MV-4-11 (cell line): ENCODE results near the gene AEBP2.

Experiments
- DNase-seq: peaks from one replicate; lab custom pipeline; 2025; lab: John Stamatoyannopoulos, UW

The AEBP2 gene

DNA sequence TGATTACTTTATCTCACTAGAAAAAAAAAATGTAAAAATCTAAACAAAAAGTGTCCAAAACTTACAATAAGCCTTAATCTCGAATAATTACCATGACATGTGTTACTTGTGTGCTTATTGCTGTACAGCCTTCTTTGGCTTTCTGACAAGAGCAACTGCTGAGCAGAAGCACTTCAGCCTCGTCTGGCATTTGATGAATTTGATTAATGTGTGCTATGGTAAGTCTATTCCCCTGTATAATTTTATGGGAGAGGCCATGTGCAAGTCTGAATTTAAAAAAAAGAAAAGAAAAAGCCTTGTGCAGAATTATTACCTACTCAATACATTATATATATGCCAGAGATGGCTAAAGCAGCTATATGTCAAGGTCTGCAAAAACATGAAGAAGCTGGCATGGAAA, 113.9 kb downstream of the AEBP2 start:
- no peak for DNase-seq

DNA sequence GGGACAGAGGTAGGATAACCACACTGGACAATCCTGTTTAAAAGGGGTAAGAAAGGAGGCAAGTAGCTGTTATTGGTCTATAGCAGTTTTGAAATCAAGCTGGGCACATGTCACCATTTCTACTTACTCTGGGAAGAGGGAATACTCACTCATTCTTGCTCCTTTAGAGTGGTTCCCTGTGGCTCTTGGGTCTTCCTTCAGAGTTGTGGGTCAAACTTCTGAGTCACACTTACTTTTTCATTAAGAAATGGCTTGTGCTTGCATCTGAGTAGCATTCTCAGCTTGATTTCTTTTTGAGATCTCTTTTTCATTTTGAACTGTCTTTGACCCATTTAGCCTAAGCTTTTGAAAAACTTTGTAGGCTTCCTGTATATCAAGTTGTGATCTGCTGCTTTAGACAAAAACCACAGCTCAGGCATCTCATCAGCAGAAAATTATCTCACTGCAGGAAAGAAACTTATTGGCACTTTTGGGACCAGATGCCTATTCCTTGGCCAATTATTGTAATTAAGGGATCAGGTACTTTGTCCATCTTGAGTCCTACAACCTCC, 122.2 kb downstream of the AEBP2 start:
- DNase-seq, result no peak
